Endothelial cell of umbilical vein (primary cell): ENCODE measurements around the gene ENG. TPM values are rescaled to one million over a fixed set of nuclear protein-coding genes. Genes with fewer than 3 reads are reported as not detected.

Experiments
- BruUV-seq: library from RNA; stranded (reverse); fragments of 400-500 nt; replicated peaks from 2 replicates; lab custom pipeline; 2021; lab: Mats Ljungman, UMichigan
- CTCF ChIA-PET: fragments of 300-600, 350-600 bp; sonication (Branson Sonifier 250); formaldehyde crosslinking; loops from one replicate; lab custom pipeline; 2021; ENCODE audit warnings: antibody characterized with exemption, inconsistent platforms; lab: Charles Lee
- POLR2A ChIA-PET: fragments of 300-600, 350-600 bp; sonication (Branson Sonifier 250); formaldehyde crosslinking; loops from one replicate; lab custom pipeline; 2021; ENCODE audit warnings: antibody characterized with exemption, inconsistent platforms; lab: Charles Lee
- DNase-seq: peaks from one replicate; pipeline ENCODE4 v3.0.0-alpha.2; 2011; ENCODE audit warnings: low read depth, low spot score
- FAIRE-seq: peaks from 2 replicates; lab custom pipeline; 2011; peaks lifted over from hg19 to GRCh38; lab: Jason Lieb, UNC
- H2AFZ ChIP-seq: 2 replicates; pipeline ENCODE4 v1.6.0; 2012; ENCODE audit warnings: low read depth, low read length, control low read depth, inconsistent platforms
- H3K27ac ChIP-seq: 2 replicates; pipeline ENCODE4 v1.5.1; 2011; ENCODE audit warnings: low read depth, mild to moderate bottlenecking, control low read depth, low read length, moderate library complexity; ENCODE audit not compliant: insufficient read depth
- H3K27me3 ChIP-seq, 2 experiments: 2 replicates each; pipeline versions ENCODE4 v1.6.0 to v1.6.1; 2011; ENCODE audit warnings: low read length in 2 of 2, mixed read lengths in 1 of 2; ENCODE audit not compliant: control insufficient read depth in 2 of 2, insufficient read depth in 2 of 2
- H3K36me3 ChIP-seq, 2 experiments: 2 replicates in 1 of 2; 3 replicates in 1 of 2; pipeline ENCODE4 v1.5.1; 2011; ENCODE audit warnings: low read length in 2 of 2, mild to moderate bottlenecking in 1 of 2, moderate library complexity in 1 of 2; ENCODE audit not compliant: control insufficient read depth in 2 of 2, insufficient read depth in 2 of 2; ENCODE audit errors: extremely low read depth in 1 of 2
- H3K4me1 ChIP-seq: 3 replicates; pipeline ENCODE4 v1.5.1; 2011; ENCODE audit warnings: mild to moderate bottlenecking, low read length; ENCODE audit not compliant: control insufficient read depth, insufficient read depth; ENCODE audit errors: extremely low read depth
- H3K4me2 ChIP-seq: 2 replicates; pipeline ENCODE4 v1.6.1; 2011; ENCODE audit warnings: low read length, control low read depth, mixed read lengths; ENCODE audit not compliant: insufficient read depth
- H3K4me3 ChIP-seq, 3 experiments: fragments of 200-600 bp in 1 of 3; sonication (generic), shearing (Covaris generic) in 1 of 3; replicated peaks in 1 of 3; 2 replicates each; pipeline ENCODE4 v1.5.1; 2011 to 2016; ENCODE audit warnings: control low read depth in 3 of 3, low read length in 3 of 3, mild to moderate bottlenecking in 2 of 3, inconsistent platforms in 1 of 3, low read depth in 1 of 3, moderate library complexity in 1 of 3; ENCODE audit not compliant: insufficient read depth in 1 of 3
- H3K79me2 ChIP-seq: 2 replicates; pipeline ENCODE4 v1.6.0; 2012; ENCODE audit warnings: low read length, inconsistent platforms; ENCODE audit not compliant: control insufficient read depth, insufficient read depth
- H3K9ac ChIP-seq: replicated peaks from 2 replicates; pipeline ENCODE3; 2011; ENCODE audit warnings: low read length, control low read depth; ENCODE audit not compliant: insufficient read depth; ENCODE audit errors: extremely low read depth
- H3K9me1 ChIP-seq: replicated peaks from 3 replicates; pipeline ENCODE4 v1.6.0; 2011; ENCODE audit warnings: mild to moderate bottlenecking, low read length; ENCODE audit not compliant: control insufficient read depth, insufficient read depth; ENCODE audit errors: extremely low read depth
- H3K9me3 ChIP-seq: replicated peaks from 2 replicates; pipeline ENCODE4 v1.5.1; 2012; ENCODE audit warnings: low read length, inconsistent platforms; ENCODE audit not compliant: control insufficient read depth, insufficient read depth
- H4K20me1 ChIP-seq: replicated peaks from 2 replicates; pipeline ENCODE3; 2011; ENCODE audit warnings: mild to moderate bottlenecking, low read length; ENCODE audit not compliant: control insufficient read depth, insufficient read depth; ENCODE audit errors: extremely low read depth
- EZH2 ChIP-seq: IDR thresholded peaks from 2 replicates; pipeline ENCODE4 v1.6.1; 2012; ENCODE audit warnings: borderline replicate concordance, low read depth, mild to moderate bottlenecking, moderate library complexity, low read length, inconsistent platforms; ENCODE audit not compliant: severe bottlenecking
- FOS ChIP-seq: IDR thresholded peaks from 2 replicates; pipeline ENCODE4 v1.6.1; 2011; ENCODE audit warnings: mild to moderate bottlenecking, low read length, moderate library complexity, borderline replicate concordance; ENCODE audit not compliant: insufficient read depth
- GATA2 ChIP-seq: IDR thresholded peaks from 2 replicates; pipeline ENCODE4 v1.7.0; 2011; ENCODE audit warnings: low read depth, mild to moderate bottlenecking, moderate library complexity, mixed read lengths, low read length; ENCODE audit not compliant: insufficient read length, insufficient read depth
- JUN ChIP-seq: IDR thresholded peaks from 2 replicates; pipeline ENCODE4 v1.6.1; 2011; ENCODE audit warnings: borderline replicate concordance, low read depth; ENCODE audit not compliant: insufficient read length, insufficient read depth
- MYC ChIP-seq: IDR thresholded peaks from one replicate; pipeline ENCODE4 v1.6.1; 2011; ENCODE audit warnings: mild to moderate bottlenecking, low read depth, low read length
- POLR2A ChIP-seq: IDR thresholded peaks from 2 replicates; pipeline ENCODE4 v1.6.1; 2012; ENCODE audit warnings: low read depth, mild to moderate bottlenecking, control low read depth, low read length
- POLR2AphosphoS5 ChIP-seq: IDR thresholded peaks from 2 replicates; pipeline ENCODE4 v1.6.1; 2012; ENCODE audit warnings: low read depth, mild to moderate bottlenecking, control low read depth, low read length, moderate library complexity; ENCODE audit not compliant: insufficient read depth
- dilution Hi-C: fragments of 300-500 bp; cut with MboI; formaldehyde crosslinking; loops from one replicate; pipeline ENCODE4 v1.15.0; 2019; ENCODE audit warnings: low sequenced_read_pairs; ENCODE audit not compliant: extremely low pct_ligation_motif_present
- intact Hi-C: fragments of 100-400 bp; cut with micrococcal nuclease; formaldehyde crosslinking; loops from one replicate; pipeline ENCODE4 v1.10.0; 2022
- polyA plus RNA-seq, 4 experiments: library from polyadenylated mRNA; depleted of rRNA in 3 of 4; stranded (reverse) in 3 of 4; unstranded in 1 of 4; fragments of >200 nt; gene quantifications; 2 replicates each; pipeline versions ENCODE4 v1.2.1 to v1.2.3, GENCODE V29; 2011 to 2012; ENCODE audit warnings: missing spikeins in 1 of 4
- total RNA-seq: library from RNA; stranded (reverse); gene quantifications from 2 replicates; pipeline ENCODE4 v1.2.3, GENCODE V29; 2021
- TF ChIP-seq, protein P1 (sequence below): IDR thresholded peaks from 2 replicates; pipeline ENCODE4 v1.6.1; 2011; ENCODE audit not compliant: insufficient read depth, insufficient read length
- TF ChIP-seq, protein P2 (sequence below), 2 donors: IDR thresholded peaks; 1 replicate in 1 of 2; 2 replicates in 1 of 2; pipeline ENCODE4 v1.5.1; 2011; ENCODE audit warnings: low read length in 2 of 2, mild to moderate bottlenecking in 2 of 2, moderate library complexity in 2 of 2, control low read depth in 1 of 2, inconsistent platforms in 1 of 2, low read depth in 1 of 2; ENCODE audit not compliant: insufficient read depth in 1 of 2; ENCODE audit errors: extremely low read depth in 1 of 2

The ENG gene
- total and polyA plus RNA-seq, 2 donors (not counting 3 experiments of a cell fraction or from before 2014, with no cell fraction given), result 338 to 728 TPM

DNA sequence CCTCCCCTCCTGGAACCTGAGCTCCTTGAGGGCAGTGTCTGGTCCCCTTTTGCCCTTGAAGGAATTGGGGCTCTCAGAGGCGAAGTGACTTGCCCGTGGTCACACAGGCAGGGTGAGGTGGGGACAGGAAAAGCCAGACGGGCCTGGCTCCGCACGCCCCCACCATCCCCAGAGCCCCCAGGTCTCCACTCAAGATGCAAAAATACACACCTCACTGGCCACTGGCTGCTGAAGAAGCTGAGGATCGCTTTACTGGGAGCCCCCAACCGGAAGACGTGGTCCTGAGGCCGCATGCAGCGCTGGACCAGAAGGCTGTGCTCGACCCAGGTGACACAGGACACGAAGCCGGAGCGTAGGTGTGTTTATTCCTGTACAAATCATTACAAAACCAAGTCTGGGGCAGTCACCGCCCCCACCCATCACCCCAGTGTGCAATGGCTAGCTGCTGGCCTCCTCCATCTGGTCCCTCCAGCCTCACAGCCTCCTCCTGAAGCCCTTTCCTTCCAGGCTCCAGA, 30.6 kb upstream of the ENG start:
- Histone ChIP-seq H3K9me1 (no peaks in the 10 kb centered on the region), H3K9me3 (no peaks in the 10 kb centered on the region), H2AFZ (no peak overlapping the region), H3K4me1 (peaks cover 8% of the 10 kb centered on the region), H3K9ac (no peak overlapping the region), H3K4me3 (no peak overlapping the region), H3K27me3 (no peaks in the 10 kb centered on the region), H3K27ac (no peak overlapping the region), H4K20me1 (no peaks in the 10 kb centered on the region), H3K4me2 (no peak overlapping the region), H3K79me2 (no peaks in the 10 kb centered on the region), H3K36me3 (peaks cover 8 to 15% of the 10 kb centered on the region in 2 experiments)
- intact Hi-C loops, result no loop called here
- TF ChIP-seq FOS (no peak), GATA2 (no peak), MYC (no peak), EZH2 (no peak), POLR2AphosphoS5 (no peak), POLR2A (no peak), JUN (no peak)
- TF ChIP-seq, protein P1, sequence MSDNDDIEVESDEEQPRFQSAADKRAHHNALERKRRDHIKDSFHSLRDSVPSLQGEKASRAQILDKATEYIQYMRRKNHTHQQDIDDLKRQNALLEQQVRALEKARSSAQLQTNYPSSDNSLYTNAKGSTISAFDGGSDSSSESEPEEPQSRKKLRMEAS, result no peak
- TF ChIP-seq, protein P2, sequence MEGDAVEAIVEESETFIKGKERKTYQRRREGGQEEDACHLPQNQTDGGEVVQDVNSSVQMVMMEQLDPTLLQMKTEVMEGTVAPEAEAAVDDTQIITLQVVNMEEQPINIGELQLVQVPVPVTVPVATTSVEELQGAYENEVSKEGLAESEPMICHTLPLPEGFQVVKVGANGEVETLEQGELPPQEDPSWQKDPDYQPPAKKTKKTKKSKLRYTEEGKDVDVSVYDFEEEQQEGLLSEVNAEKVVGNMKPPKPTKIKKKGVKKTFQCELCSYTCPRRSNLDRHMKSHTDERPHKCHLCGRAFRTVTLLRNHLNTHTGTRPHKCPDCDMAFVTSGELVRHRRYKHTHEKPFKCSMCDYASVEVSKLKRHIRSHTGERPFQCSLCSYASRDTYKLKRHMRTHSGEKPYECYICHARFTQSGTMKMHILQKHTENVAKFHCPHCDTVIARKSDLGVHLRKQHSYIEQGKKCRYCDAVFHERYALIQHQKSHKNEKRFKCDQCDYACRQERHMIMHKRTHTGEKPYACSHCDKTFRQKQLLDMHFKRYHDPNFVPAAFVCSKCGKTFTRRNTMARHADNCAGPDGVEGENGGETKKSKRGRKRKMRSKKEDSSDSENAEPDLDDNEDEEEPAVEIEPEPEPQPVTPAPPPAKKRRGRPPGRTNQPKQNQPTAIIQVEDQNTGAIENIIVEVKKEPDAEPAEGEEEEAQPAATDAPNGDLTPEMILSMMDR (IDR thresholded peaks at IDR 0.05; ENCODE audit: extremely low read depth in 1 of 2, insufficient read depth in 1 of 2, low read depth in 1 of 2, low read length in 2 of 2), result no peak
- no peak for FAIRE-seq
- BruUV-seq, result no TSS peak
- CTCF ChIA-PET, result interaction anchor here (0.9 to 1.5 kb wide), 6 partner anchors 15 to 150 kb away, joined by 3 to 5 read pairs (median 3); partner anchors contain the start of gene TOR2A
- POLR2A ChIA-PET, result interaction anchor here (1.4 kb wide), 1 partner anchor 10 kb away, joined by 3 read pairs; no protein-coding TSS in a partner anchor
- no peak for DNase-seq
- dilution Hi-C loops, result no loop called here
